ENCODE measurements around the gene PTPRG. TPM values are rescaled to one million over a fixed set of nuclear protein-coding genes. Genes with fewer than 3 reads are reported as not detected.

Gene PTPRG
- total and polyA plus RNA-seq, 2 experiments from 2014 or later, result 24.4 to 131 TPM

DNA sequence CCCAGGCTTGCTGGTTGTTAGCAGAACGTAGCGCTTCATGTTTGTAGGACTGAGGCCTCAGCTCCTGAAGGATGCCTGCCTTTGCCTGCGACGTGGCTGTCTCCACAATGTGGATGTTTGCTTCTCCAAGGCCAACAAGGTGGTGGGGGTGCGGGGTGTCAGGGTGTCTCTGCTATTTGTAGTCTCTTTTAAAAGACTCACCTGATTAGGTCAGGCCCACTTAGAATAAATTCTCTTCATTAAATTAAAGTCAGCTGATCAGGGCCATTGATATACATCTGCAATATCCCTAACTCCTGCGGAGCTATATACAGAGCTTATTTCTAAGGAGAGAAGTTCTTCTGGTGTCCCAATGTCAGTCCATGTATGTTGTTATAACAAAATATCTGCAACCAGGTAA lies 44.8 kb downstream of the PTPRG start (continued):
- TF ChIP-seq, protein P1, sequence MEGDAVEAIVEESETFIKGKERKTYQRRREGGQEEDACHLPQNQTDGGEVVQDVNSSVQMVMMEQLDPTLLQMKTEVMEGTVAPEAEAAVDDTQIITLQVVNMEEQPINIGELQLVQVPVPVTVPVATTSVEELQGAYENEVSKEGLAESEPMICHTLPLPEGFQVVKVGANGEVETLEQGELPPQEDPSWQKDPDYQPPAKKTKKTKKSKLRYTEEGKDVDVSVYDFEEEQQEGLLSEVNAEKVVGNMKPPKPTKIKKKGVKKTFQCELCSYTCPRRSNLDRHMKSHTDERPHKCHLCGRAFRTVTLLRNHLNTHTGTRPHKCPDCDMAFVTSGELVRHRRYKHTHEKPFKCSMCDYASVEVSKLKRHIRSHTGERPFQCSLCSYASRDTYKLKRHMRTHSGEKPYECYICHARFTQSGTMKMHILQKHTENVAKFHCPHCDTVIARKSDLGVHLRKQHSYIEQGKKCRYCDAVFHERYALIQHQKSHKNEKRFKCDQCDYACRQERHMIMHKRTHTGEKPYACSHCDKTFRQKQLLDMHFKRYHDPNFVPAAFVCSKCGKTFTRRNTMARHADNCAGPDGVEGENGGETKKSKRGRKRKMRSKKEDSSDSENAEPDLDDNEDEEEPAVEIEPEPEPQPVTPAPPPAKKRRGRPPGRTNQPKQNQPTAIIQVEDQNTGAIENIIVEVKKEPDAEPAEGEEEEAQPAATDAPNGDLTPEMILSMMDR (conservative IDR thresholded peaks at IDR 0.05; ENCODE audit: low read depth in 2 of 2), result no peak
- TF ChIP-seq CREB1 (CRISPR knock-in tag; IDR thresholded peaks at IDR 0.05; ENCODE audit: low read depth) (no peak), ZNF331 (CRISPR knock-in tag; IDR thresholded peaks at IDR 0.05; ENCODE audit: low read depth) (no peak)
- TF ChIP-seq, protein P2, sequence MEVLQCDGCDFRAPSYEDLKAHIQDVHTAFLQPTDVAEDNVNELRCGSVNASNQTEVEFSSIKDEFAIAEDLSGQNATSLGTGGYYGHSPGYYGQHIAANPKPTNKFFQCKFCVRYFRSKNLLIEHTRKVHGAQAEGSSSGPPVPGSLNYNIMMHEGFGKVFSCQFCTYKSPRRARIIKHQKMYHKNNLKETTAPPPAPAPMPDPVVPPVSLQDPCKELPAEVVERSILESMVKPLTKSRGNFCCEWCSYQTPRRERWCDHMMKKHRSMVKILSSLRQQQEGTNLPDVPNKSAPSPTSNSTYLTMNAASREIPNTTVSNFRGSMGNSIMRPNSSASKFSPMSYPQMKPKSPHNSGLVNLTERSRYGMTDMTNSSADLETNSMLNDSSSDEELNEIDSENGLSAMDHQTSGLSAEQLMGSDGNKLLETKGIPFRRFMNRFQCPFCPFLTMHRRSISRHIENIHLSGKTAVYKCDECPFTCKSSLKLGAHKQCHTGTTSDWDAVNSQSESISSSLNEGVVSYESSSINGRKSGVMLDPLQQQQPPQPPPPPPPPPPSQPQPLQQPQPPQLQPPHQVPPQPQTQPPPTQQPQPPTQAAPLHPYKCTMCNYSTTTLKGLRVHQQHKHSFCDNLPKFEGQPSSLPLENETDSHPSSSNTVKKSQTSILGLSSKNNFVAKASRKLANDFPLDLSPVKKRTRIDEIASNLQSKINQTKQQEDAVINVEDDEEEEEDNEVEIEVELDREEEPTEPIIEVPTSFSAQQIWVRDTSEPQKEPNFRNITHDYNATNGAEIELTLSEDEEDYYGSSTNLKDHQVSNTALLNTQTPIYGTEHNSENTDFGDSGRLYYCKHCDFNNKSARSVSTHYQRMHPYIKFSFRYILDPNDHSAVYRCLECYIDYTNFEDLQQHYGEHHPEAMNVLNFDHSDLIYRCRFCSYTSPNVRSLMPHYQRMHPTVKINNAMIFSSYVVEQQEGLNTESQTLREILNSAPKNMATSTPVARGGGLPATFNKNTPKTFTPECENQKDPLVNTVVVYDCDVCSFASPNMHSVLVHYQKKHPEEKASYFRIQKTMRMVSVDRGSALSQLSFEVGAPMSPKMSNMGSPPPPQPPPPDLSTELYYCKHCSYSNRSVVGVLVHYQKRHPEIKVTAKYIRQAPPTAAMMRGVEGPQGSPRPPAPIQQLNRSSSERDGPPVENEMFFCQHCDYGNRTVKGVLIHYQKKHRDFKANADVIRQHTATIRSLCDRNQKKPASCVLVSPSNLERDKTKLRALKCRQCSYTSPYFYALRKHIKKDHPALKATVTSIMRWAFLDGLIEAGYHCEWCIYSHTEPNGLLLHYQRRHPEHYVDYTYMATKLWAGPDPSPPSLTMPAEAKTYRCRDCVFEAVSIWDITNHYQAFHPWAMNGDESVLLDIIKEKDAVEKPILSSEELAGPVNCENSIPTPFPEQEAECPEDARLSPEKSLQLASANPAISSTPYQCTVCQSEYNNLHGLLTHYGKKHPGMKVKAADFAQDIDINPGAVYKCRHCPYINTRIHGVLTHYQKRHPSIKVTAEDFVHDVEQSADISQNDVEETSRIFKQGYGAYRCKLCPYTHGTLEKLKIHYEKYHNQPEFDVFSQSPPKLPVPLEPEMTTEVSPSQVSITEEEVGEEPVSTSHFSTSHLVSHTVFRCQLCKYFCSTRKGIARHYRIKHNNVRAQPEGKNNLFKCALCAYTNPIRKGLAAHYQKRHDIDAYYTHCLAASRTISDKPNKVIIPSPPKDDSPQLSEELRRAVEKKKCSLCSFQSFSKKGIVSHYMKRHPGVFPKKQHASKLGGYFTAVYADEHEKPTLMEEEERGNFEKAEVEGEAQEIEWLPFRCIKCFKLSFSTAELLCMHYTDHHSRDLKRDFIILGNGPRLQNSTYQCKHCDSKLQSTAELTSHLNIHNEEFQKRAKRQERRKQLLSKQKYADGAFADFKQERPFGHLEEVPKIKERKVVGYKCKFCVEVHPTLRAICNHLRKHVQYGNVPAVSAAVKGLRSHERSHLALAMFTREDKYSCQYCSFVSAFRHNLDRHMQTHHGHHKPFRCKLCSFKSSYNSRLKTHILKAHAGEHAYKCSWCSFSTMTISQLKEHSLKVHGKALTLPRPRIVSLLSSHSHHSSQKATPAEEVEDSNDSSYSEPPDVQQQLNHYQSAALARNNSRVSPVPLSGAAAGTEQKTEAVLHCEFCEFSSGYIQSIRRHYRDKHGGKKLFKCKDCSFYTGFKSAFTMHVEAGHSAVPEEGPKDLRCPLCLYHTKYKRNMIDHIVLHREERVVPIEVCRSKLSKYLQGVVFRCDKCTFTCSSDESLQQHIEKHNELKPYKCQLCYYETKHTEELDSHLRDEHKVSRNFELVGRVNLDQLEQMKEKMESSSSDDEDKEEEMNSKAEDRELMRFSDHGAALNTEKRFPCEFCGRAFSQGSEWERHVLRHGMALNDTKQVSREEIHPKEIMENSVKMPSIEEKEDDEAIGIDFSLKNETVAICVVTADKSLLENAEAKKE (CRISPR knock-in tag; IDR thresholded peaks at IDR 0.05), result no peak

DNA sequence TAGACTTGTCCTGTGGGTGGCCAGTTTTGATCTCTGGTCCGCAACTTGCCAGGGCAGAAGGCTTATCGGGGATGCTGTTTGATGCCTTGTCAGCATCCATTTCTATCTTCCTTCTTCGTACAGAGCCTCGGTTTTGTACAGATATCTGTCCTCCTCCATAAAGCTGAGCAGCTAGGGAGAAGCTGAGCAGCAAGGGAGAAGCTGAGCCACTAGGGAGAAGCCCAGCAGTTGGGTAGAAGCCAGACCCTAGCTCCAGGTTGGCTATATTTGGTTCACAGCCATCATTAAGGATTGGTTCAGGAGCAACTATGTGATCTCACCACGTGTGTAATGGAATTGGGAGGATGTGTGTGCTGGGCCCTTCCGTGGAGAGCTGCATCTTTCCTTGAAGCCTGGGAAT lies 46.7 kb downstream of the PTPRG start:
- Histone ChIP-seq H3K79me2 (replicated peaks; ENCODE audit: insufficient read depth) (peaks cover 98% of the 10 kb centered on the region), H3K9me2 (ENCODE audit: insufficient read depth) (no peaks in the 10 kb centered on the region), H3K4me2 (no peak overlapping the region), H3F3A (replicated peaks; ENCODE audit: low read depth) (no peaks in the 10 kb centered on the region), H2AFZ (no peak overlapping the region), H3K4me3 (no peak overlapping the region), H3K4me1 (ENCODE audit: insufficient read depth) (peaks cover 23% of the 10 kb centered on the region), H3K27me3 (ENCODE audit: insufficient read depth) (no peaks in the 10 kb centered on the region), H4K20me1 (replicated peaks; ENCODE audit: insufficient read depth) (peaks cover 68% of the 10 kb centered on the region), H3K27ac (ENCODE audit: low read depth) (no peak overlapping the region; the same call in 1 of the 2 replicates), H3K36me3 (ENCODE audit: insufficient read depth) (0 out of 2 replicates have a peak, but pooled peaks cover 2% of the 10 kb centered on the region)
- Mint-ChIP-seq H3K9me3 (no peaks in the 10 kb centered on the region), H3K36me3 (ENCODE audit: low read depth) (peaks cover 38% of the 10 kb centered on the region), H3K27me3 (ENCODE audit: insufficient read depth, low read depth, poor library complexity) (peaks cover 1% of the 10 kb centered on the region), H3K27ac (no peak overlapping the region), H3K4me3 (no peak overlapping the region), H3K4me1 (peaks cover 49% of the 10 kb centered on the region)
- TF ChIP-seq, protein P1 (conservative IDR thresholded peaks at IDR 0.05; ENCODE audit: low read depth in 2 of 2), result no peak
- DNase-seq (ENCODE audit: low spot score) (no peak), ATAC-seq (no peak)

Measured in GM23338 (cell line).